ENCODE data around the gene VWF.

The VWF gene

DNA sequence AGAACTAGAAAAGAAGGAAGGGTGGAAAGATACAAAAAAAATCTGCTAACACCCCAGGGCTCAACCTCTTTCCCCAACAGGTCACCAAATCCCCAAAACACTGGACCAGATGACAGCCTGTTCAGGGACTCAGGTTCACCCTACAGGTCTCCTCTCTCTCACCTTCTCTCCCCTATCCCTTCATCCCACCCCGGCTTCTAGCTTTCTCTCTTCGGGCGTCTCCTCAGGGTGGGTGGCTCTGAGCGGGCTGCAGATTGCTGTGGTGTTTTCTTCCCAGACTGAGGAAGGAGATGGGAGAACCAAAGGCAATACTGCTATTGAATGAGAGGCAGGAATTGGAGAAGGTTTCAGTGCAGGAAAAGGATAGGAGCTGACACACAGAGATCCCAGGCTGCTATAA is 218.7 kb downstream of the VWF start:
- no peak for DNase-seq

DNA sequence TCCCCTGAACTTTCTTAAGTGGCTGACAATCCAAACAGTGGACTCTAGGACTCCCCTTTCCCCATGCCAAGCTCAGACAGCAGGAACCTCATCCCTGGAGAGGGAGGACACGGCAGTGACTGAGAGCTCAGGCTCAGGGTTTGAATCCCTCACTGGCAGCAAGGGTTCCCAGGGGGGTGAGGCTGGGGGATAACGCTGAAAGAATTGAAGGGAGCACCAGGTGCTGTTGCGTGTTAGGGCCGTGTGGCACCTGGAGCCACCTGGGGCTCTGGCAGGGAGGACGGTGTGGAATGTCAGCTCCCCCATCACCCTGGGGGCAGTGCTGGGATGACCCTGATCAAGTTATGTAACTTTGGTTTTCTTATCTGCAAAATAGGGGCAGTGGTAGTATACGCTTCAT is 219.5 kb downstream of the VWF start:
- DNase-seq: no peak

DNA sequence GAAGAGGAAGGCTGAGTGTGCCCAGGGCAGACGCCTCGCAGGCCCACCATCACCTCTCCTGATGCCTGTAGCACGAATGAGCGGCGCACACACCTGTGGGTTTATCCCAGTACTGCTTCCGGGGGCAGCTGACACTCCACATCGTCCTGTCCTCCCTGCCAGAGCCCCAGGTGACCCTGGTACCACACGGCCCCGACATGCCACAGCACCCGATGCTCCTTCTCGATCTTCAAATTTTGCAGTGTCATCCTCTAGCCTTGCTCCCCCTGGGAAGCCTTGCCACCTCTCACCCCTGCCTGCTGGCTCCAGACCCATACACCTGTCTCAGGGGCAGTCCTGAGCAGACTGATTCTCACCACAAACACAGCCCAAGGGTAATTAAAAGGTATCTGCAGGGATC is 220.0 kb downstream of the VWF start:
- DNase-seq: no peak

DNA sequence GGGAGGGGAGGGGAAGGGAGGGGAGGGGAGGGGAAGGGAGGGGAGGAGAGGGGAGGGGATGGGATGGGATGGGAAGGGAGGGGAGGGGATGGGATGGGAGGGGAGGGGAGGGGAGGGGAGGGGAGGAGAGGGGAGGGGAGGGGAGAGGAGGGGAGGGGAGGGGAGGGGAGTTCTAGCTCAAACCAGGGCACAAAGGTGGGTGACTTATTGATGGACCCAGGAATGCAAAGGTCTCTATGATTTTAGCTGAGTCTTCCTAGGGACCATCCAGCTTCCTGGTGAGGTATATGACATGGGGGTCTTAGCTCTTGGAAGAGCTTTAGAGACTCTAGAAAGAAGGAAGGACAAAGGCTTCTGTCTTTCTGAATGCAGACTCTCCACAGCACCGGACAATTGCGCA is 221.7 kb downstream of the VWF start:
- no peak for DNase-seq

DNA sequence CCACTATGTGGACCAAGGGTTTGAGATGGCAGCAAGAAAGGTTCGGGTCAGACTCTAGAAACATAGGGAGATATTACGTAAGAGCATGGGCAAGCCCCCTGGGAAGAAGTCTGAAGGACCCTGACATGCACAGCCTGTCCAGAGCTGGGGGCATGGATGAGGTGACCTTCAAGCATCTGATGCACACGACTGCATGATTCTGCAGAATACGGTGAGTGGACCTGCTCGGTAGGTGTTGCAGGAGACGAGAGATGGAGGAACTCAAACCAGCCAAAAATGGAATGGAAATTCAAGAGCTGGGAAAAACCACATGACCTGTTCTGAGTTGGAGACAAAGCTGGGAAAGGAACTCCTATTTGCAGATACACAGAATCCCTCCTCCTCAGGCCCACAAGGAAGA is 223.1 kb downstream of the VWF start:
- DNase-seq: no peak

DNA sequence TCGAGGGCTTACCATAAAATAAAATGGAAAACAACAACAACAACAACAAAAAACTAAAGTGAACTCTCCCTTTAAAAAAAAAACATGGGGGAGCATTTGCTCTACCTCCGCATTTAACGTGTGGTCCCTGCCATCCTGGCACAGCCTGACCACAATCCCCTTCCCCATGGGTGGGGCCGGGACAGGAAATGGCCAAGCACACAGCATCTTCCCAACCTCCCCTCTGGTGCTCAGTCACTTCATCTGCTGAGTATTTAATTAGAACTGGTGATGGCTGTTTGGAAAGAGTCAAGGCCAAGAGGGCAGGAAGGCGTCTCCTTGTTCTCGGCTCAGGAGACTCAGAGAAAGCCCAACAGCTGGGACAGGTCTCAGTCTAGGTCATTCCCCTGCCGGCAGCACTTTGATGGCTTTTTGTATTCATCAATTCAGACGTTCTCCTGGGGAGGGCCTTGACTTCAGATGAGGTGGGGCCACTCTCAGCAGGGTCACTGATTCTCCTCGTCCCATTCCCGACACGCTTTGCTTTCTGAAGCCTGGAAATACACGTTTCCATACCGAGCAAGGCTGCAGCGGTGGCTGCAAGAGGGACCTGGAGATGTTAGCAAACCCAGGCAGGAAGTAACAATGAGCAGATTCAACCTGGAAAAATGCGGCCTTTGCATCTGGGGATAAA is 223.8 kb downstream of the VWF start:
- DNase-seq: no peak

DNA sequence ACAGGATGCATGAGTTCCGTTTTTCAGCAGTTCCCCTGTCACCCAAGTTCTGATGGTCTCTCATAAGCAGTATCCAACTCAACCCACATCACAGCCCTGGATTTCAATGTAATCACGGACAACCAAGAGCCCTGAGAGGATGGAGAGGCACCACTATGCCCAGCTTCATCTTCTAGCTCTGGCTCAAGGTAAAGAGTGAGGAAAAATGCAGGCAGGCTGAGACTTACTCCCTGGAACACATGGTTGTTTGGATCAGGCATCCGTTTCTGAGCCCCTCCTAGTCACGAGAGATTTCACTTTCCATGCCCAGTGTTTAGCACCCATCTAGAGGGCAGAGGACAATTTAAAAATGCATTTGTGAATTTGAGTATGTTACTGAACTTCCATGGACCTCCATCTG is 224.4 kb downstream of the VWF start:
- no peak for DNase-seq

DNA sequence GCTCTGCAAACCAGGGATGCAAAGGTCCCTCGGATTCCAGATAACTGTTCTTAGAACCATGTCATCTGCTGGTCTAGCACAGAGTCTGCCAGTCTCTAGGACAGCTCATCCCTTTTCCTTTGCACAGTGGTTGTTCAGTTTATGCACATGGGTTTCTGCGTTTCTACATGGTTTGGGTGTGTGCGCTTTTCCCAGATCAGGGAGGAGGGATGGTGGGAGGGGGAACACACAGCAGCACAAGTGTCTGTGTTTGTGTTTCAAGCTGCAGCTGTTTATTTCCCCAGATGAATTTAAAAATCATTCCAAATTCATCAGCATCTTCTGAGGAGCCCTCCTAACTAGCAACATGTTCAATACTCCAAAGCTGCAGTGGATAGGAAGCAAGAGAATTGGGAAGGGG is 224.8 kb downstream of the VWF start:
- no peak for DNase-seq

DNA sequence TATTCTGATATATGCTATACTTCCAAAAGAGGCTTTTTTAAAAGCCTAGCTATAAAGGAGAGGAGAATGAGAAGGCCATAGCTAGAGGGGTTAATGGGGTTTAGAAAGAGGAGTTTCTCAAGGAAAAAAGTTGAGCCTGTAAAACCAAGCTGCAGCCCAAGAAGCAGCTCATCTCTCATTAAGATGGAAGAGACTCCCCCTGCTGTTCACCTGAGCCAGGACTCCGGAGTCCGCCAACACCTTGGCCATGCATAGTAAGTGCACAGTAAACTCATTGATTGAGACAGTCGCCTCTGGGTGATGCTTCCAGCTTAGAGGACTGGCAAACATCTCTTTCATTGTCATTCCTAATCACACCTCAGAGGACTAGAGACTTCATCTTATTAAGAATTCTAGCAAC is 225.6 kb downstream of the VWF start:
- no peak for DNase-seq
